ENCODE data around the gene CREM. TPM values are rescaled to one million over a fixed set of nuclear protein-coding genes. Genes with fewer than 3 reads are reported as not detected.
A peak's percentile ranks its signal among the peaks of the same experiment; 100 is the strongest.
"Not testable (repeated sequence)": the region's sequence is repeated elsewhere in the genome, so short reads cannot be mapped to it uniquely, and the experiment has no call there.

CREM gene
- total RNA-seq (100 to 1,000 TPM; 156 to 266 TPM), polyA plus RNA-seq (ENCODE audit: insufficient read depth, low read depth, low replicate concordance) (405 TPM)
- long read RNA-seq, donor 1, transcript CREM-211 (4 exons, 1,207 nt) = major isoform, 12 of 22 reads
- long read RNA-seq, donor 1, partial matches to known transcripts = 0 of 22 reads
- long read RNA-seq, donor 1, other reads (novel, unspliced or antisense) = 0 of 22 reads
- long read RNA-seq, donor 2, partial matches to known transcripts = 0 of 15 reads
- long read RNA-seq, donor 2, other reads (novel, unspliced or antisense) = 0 of 15 reads

DNA sequence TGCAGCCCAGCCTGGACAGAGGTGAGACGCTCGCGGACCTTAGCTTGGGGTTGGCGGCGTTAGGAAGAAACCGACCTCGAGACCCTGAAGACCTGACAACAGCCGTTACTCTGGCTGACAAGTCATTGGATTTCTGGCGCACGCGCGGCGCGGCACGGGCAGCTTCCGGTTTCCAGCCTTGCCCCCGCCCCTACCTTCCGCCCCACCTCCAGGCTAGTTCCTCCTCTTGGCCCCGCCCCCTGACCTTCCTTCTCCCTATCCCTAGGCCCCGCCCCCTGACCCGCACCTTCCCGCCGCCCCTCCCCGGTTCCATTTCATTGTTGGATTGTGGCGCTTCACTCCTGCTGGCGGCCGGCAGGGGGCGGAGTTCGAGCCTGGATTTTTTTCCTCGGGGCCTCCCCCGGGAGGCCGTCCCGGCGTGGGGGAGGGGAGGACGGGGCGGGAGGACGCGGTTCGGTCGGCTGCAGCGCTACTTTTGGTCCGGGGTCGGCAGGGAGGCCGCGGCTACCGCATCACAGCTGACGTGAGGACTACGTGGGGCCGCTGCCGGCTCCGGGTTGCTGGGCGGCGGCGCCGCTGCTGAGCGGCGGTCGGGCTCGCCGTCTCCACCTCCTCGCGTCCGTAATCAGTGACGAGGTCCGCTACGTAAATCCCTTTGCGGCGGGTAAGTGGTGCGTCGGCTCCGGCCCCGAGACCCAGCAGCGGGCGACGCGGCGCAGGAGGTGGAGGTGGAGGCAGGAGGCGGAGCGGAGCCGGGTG is at the start of gene CREM:
CREM (plus strand) TSS at position 317 of the 759 bp plus-strand sequence. CDS start 10,990 bp downstream, outside the sequence.
- no peaks in the 10 kb centered on the region for H3K4me1 ChIP-seq
- intact Hi-C loops (cut with DNase I; ENCODE audit: low total_unique reads) = no loop called here
- no peaks in the 10 kb centered on the region for H3K9me3 ChIP-seq
- peak within 1 kb of the TSS; percentile 89 to 91 for H3K4me3 ChIP-seq
- DNase-seq = peak; percentile 100
- 0 to 3% methylated on average over 14 to 57 of the region's 80 CpGs for WGBS, 2 donors
- peak within 1 kb of the TSS; percentile 96 to 100 for H3K27ac ChIP-seq
- no peaks in the 10 kb centered on the region for H3K27me3 ChIP-seq
- TF ChIP-seq POLR2A (IDR thresholded peaks at IDR 0.05) = peak; percentile 95
- TF ChIP-seq, protein P1, sequence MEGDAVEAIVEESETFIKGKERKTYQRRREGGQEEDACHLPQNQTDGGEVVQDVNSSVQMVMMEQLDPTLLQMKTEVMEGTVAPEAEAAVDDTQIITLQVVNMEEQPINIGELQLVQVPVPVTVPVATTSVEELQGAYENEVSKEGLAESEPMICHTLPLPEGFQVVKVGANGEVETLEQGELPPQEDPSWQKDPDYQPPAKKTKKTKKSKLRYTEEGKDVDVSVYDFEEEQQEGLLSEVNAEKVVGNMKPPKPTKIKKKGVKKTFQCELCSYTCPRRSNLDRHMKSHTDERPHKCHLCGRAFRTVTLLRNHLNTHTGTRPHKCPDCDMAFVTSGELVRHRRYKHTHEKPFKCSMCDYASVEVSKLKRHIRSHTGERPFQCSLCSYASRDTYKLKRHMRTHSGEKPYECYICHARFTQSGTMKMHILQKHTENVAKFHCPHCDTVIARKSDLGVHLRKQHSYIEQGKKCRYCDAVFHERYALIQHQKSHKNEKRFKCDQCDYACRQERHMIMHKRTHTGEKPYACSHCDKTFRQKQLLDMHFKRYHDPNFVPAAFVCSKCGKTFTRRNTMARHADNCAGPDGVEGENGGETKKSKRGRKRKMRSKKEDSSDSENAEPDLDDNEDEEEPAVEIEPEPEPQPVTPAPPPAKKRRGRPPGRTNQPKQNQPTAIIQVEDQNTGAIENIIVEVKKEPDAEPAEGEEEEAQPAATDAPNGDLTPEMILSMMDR (IDR thresholded peaks at IDR 0.05) = peak; percentile 90 to 97 (median 92)
- H3K36me3 ChIP-seq (ENCODE audit: low read depth, missing control alignments) = no peaks in the 10 kb centered on the region

DNA sequence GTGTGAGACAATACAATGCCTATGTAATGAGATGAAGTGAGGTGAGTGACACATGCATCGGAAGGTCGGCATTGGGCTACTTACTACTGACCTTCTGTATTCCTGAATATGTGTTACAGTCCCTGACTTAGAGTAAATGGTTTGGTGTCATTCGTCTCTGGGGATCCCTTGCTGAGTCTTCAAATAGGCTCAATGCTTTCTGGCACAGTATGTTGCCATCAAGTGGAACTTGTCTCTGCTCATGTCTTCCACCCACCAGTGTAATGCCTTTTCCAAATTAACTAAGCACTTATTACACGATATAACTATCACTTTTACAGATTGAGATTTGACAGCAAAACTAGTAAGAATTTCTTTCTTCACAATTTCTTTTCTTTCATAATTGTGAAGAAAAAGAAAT is 47.4 kb upstream of the CREM start:
- no peaks in the 10 kb centered on the region for H3K9me3 ChIP-seq
- H3K27me3 ChIP-seq = no peaks in the 10 kb centered on the region
- intact Hi-C loops (cut with DNase I; ENCODE audit: low total_unique reads) = no loop called here
- 89 to 91% methylated on average over 4 of the region's 4 CpGs for WGBS, 2 donors
- H3K4me1 ChIP-seq = no peaks in the 10 kb centered on the region
- DNase-seq = no peak
- no peak for TF ChIP-seq POLR2A (IDR thresholded peaks at IDR 0.05)
- TF ChIP-seq, protein P1 (IDR thresholded peaks at IDR 0.05) = no peak
- H3K36me3 ChIP-seq (ENCODE audit: low read depth, missing control alignments) = no peaks in the 10 kb centered on the region
- H3K27ac ChIP-seq = no peak overlapping the region
- H3K4me3 ChIP-seq = no peak overlapping the region

DNA sequence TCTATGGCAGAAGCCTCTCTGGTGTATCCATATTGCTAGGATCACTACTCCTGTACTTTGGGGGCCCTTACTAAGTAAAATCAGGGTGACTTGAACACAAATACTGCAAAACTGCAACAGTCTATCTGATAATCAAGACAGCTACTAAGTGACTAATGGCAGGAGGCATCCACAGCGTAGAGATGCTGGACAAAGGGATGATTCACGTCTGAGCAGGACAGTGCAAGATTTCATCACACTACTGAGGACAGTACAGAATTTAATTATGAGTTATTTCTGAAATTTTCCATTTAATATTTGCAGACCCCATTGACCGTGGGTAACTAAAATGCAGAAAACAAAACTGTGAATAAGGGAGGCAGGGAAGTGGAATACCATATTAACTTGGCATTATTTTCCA is 46.9 kb upstream of the CREM start:
- TF ChIP-seq POLR2A (IDR thresholded peaks at IDR 0.05) = no peak
- TF ChIP-seq, protein P1 (IDR thresholded peaks at IDR 0.05) = no peak
- peak; percentile 40 for DNase-seq
- WGBS, 2 donors = 73 to 77% methylated on average over 3 of the region's 3 CpGs

DNA sequence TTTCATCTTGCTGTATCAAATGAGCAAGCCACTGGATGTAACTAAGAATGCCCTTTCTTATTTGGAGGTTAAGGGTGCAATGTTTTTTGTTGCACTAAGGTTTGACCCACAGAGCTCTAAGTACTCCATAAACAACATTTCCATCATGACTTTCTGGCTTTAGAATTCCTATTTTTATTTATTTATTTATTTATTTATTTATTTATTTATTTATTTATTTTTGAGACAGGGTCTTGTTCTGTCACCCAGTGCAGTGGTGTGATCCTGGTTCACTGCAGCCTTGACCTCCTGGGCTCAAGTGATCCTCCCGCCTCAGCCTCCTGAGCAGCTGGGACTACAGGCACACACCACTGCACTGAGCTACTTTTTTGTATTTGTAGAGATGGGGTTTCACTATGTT is 46.4 kb upstream of the CREM start:
- WGBS, 2 donors = 89 to 96% methylated on average over 1 of the region's 1 CpG
- intact Hi-C loops (cut with DNase I; ENCODE audit: low total_unique reads); H3K4me1 ChIP-seq: not testable (repeated sequence)

More for the DNA sequence above, 46.9 kb upstream of the CREM start:
- H3K4me3 ChIP-seq = no peak overlapping the region
- no peak overlapping the region for H3K27ac ChIP-seq
- no peaks in the 10 kb centered on the region for H3K36me3 ChIP-seq (ENCODE audit: low read depth, missing control alignments)
- intact Hi-C loops (cut with DNase I; ENCODE audit: low total_unique reads) = no loop called here
- no peaks in the 10 kb centered on the region for H3K9me3 ChIP-seq
- no peaks in the 10 kb centered on the region for H3K27me3 ChIP-seq
- H3K4me1 ChIP-seq = no peaks in the 10 kb centered on the region

DNA sequence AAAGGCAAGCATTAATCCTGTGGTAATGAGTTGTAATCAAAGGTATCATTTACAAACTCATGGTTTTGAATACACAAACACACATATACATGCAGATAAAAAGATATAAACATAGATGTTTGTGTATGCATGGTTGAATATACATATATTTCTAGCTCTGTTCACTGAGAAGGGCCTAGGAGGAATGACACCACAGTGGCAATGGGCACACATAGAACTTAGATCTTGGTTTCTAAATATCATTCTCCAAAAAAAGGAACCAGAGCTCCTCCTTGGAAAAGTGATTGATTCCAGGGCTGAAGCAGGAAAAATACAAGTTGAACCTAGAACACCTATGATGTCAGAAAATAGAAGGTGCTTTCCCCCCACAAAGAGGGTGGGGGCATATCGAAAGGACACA is 43.4 kb upstream of the CREM start:
- no peaks in the 10 kb centered on the region for H3K27me3 ChIP-seq
- no peaks in the 10 kb centered on the region for H3K9me3 ChIP-seq
- no peak overlapping the region for H3K27ac ChIP-seq
- no peaks in the 10 kb centered on the region for H3K36me3 ChIP-seq (ENCODE audit: low read depth, missing control alignments)
- no peak for DNase-seq
- 93% methylated on average over 1 of the region's 1 CpG for WGBS, 2 donors
- intact Hi-C loops (cut with DNase I; ENCODE audit: low total_unique reads) = no loop called here
- H3K4me1 ChIP-seq = peaks cover 6% of the 10 kb centered on the region
- TF ChIP-seq, protein P1 (IDR thresholded peaks at IDR 0.05) = no peak
- no peak for TF ChIP-seq POLR2A (IDR thresholded peaks at IDR 0.05)
- H3K4me3 ChIP-seq = no peak overlapping the region

More for the DNA sequence above, 46.4 kb upstream of the CREM start:
- not testable (repeated sequence) for H3K36me3 ChIP-seq (ENCODE audit: low read depth, missing control alignments); H3K4me3 ChIP-seq; H3K27me3 ChIP-seq; H3K9me3 ChIP-seq; DNase-seq; H3K27ac ChIP-seq

Measured in testis (tissue), 5 donors.